ENCODE data around the gene SLC6A7. TPM values are rescaled to one million over a fixed set of nuclear protein-coding genes. Genes with fewer than 3 reads are reported as not detected.

SLC6A7 gene
- polyA plus RNA-seq, 3 donors = 0.04 to 0.17 (median 0.12) TPM

Other genes starting within 250 kb of the SLC6A7 start
- under 1 TPM; 0.09 to 0.28 (median 0.14) TPM for gene PDE6A, start 245.3 kb upstream of the SLC6A7 start, polyA plus RNA-seq (ENCODE audit: insufficient read length in 3 of 3)
- 10 to 100 TPM; 16.8 to 20.3 (median 17.2) TPM for gene SLC26A2, start 229.3 kb upstream of the SLC6A7 start, polyA plus RNA-seq (ENCODE audit: insufficient read length in 3 of 3)
- gene TIGD6, start 189.4 kb upstream of the SLC6A7 start, polyA plus RNA-seq (ENCODE audit: insufficient read length in 3 of 3) = 1 to 10 TPM; 6.0 to 6.4 (median 6.3) TPM
- 10 to 100 TPM; 28.8 to 51.4 (median 45.2) TPM for gene HMGXB3, start 189.3 kb upstream of the SLC6A7 start, polyA plus RNA-seq (ENCODE audit: insufficient read length in 3 of 3)
- 10 to 100 TPM; 15.8 to 18.5 (median 16.1) TPM for gene CSF1R, start 103.5 kb upstream of the SLC6A7 start, polyA plus RNA-seq (ENCODE audit: insufficient read length in 3 of 3)
- gene PDGFRB, start 34.2 kb upstream of the SLC6A7 start, polyA plus RNA-seq (ENCODE audit: insufficient read length in 3 of 3) = 100 to 1,000 TPM; 113 to 137 (median 137) TPM
- gene CDX1, start 23.3 kb upstream of the SLC6A7 start, polyA plus RNA-seq (ENCODE audit: insufficient read length in 3 of 3) = 1 to 10 TPM in 1 of 3 donors, under 1 TPM in 2; 0.84 to 1.1 (median 0.89) TPM
- gene CAMK2A, start 99.7 kb downstream of the SLC6A7 start, polyA plus RNA-seq (ENCODE audit: insufficient read length in 3 of 3) = 1 to 10 TPM; 5.4 to 6.4 (median 6.0) TPM
- gene ARSI, start 112.8 kb downstream of the SLC6A7 start, polyA plus RNA-seq (ENCODE audit: insufficient read length in 3 of 3) = 1 to 10 TPM; 2.8 to 4.7 (median 3.9) TPM
- gene TCOF1, start 167.6 kb downstream of the SLC6A7 start, polyA plus RNA-seq (ENCODE audit: insufficient read length in 3 of 3) = 10 to 100 TPM; 36.1 to 39.9 (median 39.1) TPM
- 100 to 1,000 TPM; 235 to 288 (median 278) TPM for gene CD74, start 222.8 kb downstream of the SLC6A7 start, polyA plus RNA-seq (ENCODE audit: insufficient read length in 3 of 3)

All from renal pelvis (tissue), 3 donors.